ENCODE data around the gene COG2. TPM values are rescaled to one million over a fixed set of nuclear protein-coding genes. Genes with fewer than 3 reads are reported as not detected.

The COG2 gene
- total RNA-seq, 1 donor from 2014 or later: 8.4 TPM

GRCh38 chr1:230682882-230683610 is 40.8 kb downstream of the COG2 start:
- Histone ChIP-seq H3K27me3 (no peaks in the 10 kb centered on the region), H3K9me3 (no peaks in the 10 kb centered on the region), H3K36me3 (peaks cover 59 to 81% of the 10 kb centered on the region in 2 donors), H3K4me3 (no peak overlapping the region), H3K27ac (peak overlapping the region in 1 of 2 donors; percentile 16), H3K4me1 (no peaks in the 10 kb centered on the region)
- intact Hi-C loops (cut with DNase I): no loop called here
- no peak for TF ChIP-seq CTCF (IDR thresholded peaks at IDR 0.05)
- no peak for DNase-seq (ENCODE audit: low spot score in 2 of 2)

GRCh38 chr1:230684146-230684545 is 41.9 kb downstream of the COG2 start:
- no peak overlapping the region for H3K27ac ChIP-seq

GRCh38 chr1:230684998-230685397 is 42.7 kb downstream of the COG2 start:
- TF ChIP-seq CTCF (IDR thresholded peaks at IDR 0.05): no peak
- DNase-seq (ENCODE audit: low spot score in 2 of 2): no peak

More at GRCh38 chr1:230684146-230684545, 41.9 kb downstream of the COG2 start:
- intact Hi-C loops (cut with DNase I): no loop called here
- no peak overlapping the region for H3K4me3 ChIP-seq
- DNase-seq (ENCODE audit: low spot score in 2 of 2): no peak
- H3K27me3 ChIP-seq: no peaks in the 10 kb centered on the region
- no peaks in the 10 kb centered on the region for H3K4me1 ChIP-seq
- peaks cover 57 to 81% of the 10 kb centered on the region in 2 donors for H3K36me3 ChIP-seq
- no peak for TF ChIP-seq CTCF (IDR thresholded peaks at IDR 0.05)
- no peaks in the 10 kb centered on the region for H3K9me3 ChIP-seq

GRCh38 chr1:230686747-230687146 is 44.5 kb downstream of the COG2 start:
- H3K4me3 ChIP-seq: no peak overlapping the region
- H3K27me3 ChIP-seq: no peaks in the 10 kb centered on the region
- H3K4me1 ChIP-seq: no peaks in the 10 kb centered on the region
- peaks cover 72 to 84% of the 10 kb centered on the region in 2 donors for H3K36me3 ChIP-seq
- intact Hi-C loops (cut with DNase I): no loop called here
- H3K27ac ChIP-seq: no peak overlapping the region
- no peaks in the 10 kb centered on the region for H3K9me3 ChIP-seq
- TF ChIP-seq CTCF (IDR thresholded peaks at IDR 0.05): no peak
- DNase-seq (ENCODE audit: low spot score in 2 of 2): no peak

More at GRCh38 chr1:230684998-230685397, 42.7 kb downstream of the COG2 start:
- Histone ChIP-seq H3K4me3 (no peak overlapping the region), H3K27ac (no peak overlapping the region), H3K36me3 (peaks cover 64 to 81% of the 10 kb centered on the region in 2 donors), H3K27me3 (no peaks in the 10 kb centered on the region), H3K4me1 (no peaks in the 10 kb centered on the region), H3K9me3 (no peaks in the 10 kb centered on the region)
- intact Hi-C loops (cut with DNase I): no loop called here

GRCh38 chr1:230690101-230690500 is 47.8 kb downstream of the COG2 start:
- DNase-seq (ENCODE audit: low spot score in 2 of 2): no peak
- intact Hi-C loops (cut with DNase I): no loop called here
- H3K9me3 ChIP-seq: no peaks in the 10 kb centered on the region
- no peaks in the 10 kb centered on the region for H3K27me3 ChIP-seq
- peaks cover 63 to 85% of the 10 kb centered on the region in 2 donors for H3K36me3 ChIP-seq
- no peak for TF ChIP-seq CTCF (IDR thresholded peaks at IDR 0.05)
- H3K27ac ChIP-seq: no peak overlapping the region
- no peaks in the 10 kb centered on the region for H3K4me1 ChIP-seq
- H3K4me3 ChIP-seq: no peak overlapping the region

Data from ascending aorta (tissue), 2 donors.